AG04449 (cell line): ENCODE measurements around the gene PRKG1.
A peak's percentile ranks its signal among the peaks of the same experiment; 100 is the strongest.

Source experiments
- CTCF ChIA-PET: fragments of 350-600 bp; formaldehyde crosslinking; extraction: SDS; loops from one replicate; lab custom pipeline; 2021; ENCODE audit warnings: antibody characterized with exemption; lab: Yijun Ruan, JAX
- POLR2A ChIA-PET: fragments of 400-600, 350-600 bp; formaldehyde crosslinking; extraction: SDS; loops from one replicate; lab custom pipeline; 2020; ENCODE audit warnings: antibody characterized with exemption, inconsistent platforms; lab: Yijun Ruan, JAX
- DNase-seq: peaks from one replicate; pipeline ENCODE4 v3.0.0-alpha.2; 2010; ENCODE audit warnings: low read depth, low spot score
- H3K4me3 ChIP-seq: 2 replicates; pipeline ENCODE4 v1.5.1; 2011; ENCODE audit warnings: low read depth, mild to moderate bottlenecking, control low read depth, low read length
- CTCF ChIP-seq: IDR thresholded peaks from one replicate; pipeline ENCODE4 v1.5.1; 2011; ENCODE audit warnings: mild to moderate bottlenecking, moderate library complexity, low read length, control low read depth, inconsistent platforms; ENCODE audit not compliant: insufficient read depth; ENCODE audit errors: missing control alignments

The PRKG1 gene

DNA sequence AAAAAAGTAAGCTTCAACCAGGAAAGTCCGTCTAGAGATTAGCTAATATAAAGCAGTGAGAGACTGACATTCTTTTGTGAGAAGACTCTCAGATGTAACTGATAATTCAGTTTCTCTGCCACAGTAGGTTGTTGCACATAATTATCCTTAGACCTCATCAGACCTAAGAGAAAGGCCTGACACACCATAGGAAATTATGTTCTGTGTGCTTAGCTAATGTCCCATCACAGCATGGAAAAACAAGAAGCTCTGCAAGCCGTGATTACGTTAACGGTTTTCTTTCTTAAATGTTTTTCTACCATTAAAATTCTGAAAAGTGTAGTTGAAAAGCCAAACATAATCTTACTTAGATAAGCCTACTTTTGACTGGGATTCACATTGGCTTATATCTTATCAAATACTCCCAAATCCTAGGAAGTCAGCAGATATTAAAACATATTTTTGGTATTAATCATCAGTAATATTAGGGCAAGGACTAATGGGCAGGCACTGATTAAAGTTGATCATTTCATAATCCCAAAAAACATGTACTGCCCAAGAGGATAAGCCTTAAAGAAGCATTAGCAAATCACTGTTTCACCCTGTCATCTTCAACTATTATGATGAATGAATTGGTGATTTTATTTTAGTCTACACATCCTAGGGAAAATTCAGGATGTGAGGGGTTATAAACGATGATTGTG lies 619.9 kb downstream of the PRKG1 start:
- no peak overlapping the region for H3K4me3 ChIP-seq
- CTCF ChIA-PET: interaction anchor here (0.8 to 1.6 kb wide), 3 partner anchors 12 to 631 kb away, joined by 3 to 4 read pairs (median 3); no protein-coding TSS in a partner anchor
- DNase-seq: no peak
- POLR2A ChIA-PET: no interaction called here
- TF ChIP-seq CTCF: no peak

GRCh38 chr10:51696251-51696650 lies 622.0 kb downstream of the PRKG1 start:
- TF ChIP-seq CTCF: no peak
- CTCF ChIA-PET: no interaction called here
- DNase-seq: no peak
- POLR2A ChIA-PET: no interaction called here
- no peak overlapping the region for H3K4me3 ChIP-seq

- ChIA-PET POLR2A (no interaction called here), CTCF (interaction anchor here (5.1 kb wide), 1 partner anchor 263 kb away, joined by 23 read pairs; no protein-coding TSS in a partner anchor)
- no peak for DNase-seq
- TF ChIP-seq CTCF: no peak
- H3K4me3 ChIP-seq: peak overlapping the region; percentile 86
Measured at GRCh38 chr10:51698473-51699063, 624.3 kb downstream of the PRKG1 start.

DNA sequence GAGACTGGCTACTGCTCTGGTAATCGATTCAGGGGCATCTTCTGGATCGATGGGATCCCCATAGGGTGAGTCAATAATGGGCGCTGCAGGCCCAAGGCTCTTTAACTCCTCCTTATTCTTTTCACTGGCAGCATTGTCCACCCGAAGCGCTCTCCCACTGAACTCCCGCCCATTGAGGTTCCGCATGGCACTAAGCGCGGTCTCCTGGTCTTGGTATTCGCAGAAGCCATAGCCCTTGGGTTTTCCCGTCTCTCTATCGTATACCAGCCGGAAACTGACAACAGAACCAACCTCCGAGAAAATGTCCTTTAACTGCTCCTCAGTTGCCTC lies 624.8 kb downstream of the PRKG1 start:
- CTCF ChIA-PET: interaction anchor here (5.1 kb wide), 1 partner anchor 262 kb away, joined by 23 read pairs; no protein-coding TSS in a partner anchor
- POLR2A ChIA-PET: no interaction called here
- TF ChIP-seq CTCF: no peak
- H3K4me3 ChIP-seq: peak overlapping the region; percentile 86
- DNase-seq: no peak

DNA sequence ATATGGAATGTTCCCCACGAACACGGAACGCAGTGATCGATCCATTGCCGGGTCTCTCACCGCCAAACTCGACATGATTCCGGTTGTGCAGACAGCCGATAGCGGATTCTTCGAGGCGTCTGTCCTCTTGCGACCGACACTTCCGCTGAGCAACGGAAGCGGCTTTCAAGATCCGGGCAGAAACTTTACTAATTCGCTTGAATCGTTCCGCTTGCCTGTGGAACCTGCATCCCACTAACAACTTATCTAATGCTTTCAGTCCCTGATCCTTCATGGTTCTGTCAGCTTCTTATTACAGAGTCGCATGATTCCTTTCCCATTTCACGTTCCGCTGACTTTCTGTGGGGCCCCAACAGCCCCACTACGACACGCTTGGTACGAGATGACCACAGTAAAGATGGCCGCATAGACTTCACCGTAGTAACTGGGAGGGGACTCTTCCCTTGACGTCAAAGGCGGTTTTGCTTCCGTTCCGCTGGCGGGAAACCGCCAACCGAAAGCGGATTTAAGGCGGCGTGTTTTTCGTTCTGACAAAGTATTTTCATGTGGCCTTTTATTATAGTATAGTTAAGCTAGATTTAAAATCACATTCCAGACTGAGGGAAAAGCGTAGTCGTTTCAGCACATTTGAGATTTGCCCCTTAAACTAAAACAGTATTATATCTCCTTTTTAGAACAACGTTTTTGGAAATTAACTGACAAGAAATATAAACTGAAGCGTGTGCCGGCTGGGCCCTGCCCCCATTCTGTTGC lies 625.4 kb downstream of the PRKG1 start, which contains the start of gene CSTF2T:
Gene CSTF2T (minus strand): TSS at position 121 of the 753 bp plus-strand sequence. CDS start 46 bp downstream, at position 75.
- ChIA-PET POLR2A (no interaction called here), CTCF (interaction anchor here (5.1 kb wide), 1 partner anchor 262 kb away, joined by 23 read pairs; no protein-coding TSS in a partner anchor)
- DNase-seq: peak; percentile 75
- H3K4me3 ChIP-seq: peak within 1 kb of the TSS; percentile 86
- no peak for TF ChIP-seq CTCF
